ENCODE data around the gene FA2H. TPM values are rescaled to one million over a fixed set of nuclear protein-coding genes. Genes with fewer than 3 reads are reported as not detected.

Gene FA2H
- total and polyA plus RNA-seq, 10 of the 15 experiments (the other 5 are each of a cell fraction or from before 2014, with no cell fraction given): 0.05 to 0.73 (median 0.51) TPM; not detected in 3

GRCh38 chr16:74737521-74737920, 37.1 kb downstream of the FA2H start:
- H3K27me3 ChIP-seq (replicated peaks in 1 of 2; ENCODE audit: control insufficient read depth in 2 of 2, insufficient read depth in 2 of 2, low read length in 1 of 2): peaks cover 0 to 1% of the 10 kb centered on the region in 2 experiments; a peak in 1 of 4 replicates
- ChIA-PET SMC1A (ENCODE audit: uncharacterized antibody, unreplicated experiment) (interaction anchor here (1.4 kb wide), 1 partner anchor 27 kb away, joined by 3 read pairs; no protein-coding TSS in a partner anchor), POLR2A (no interaction called here), CTCF (no interaction called here), RAD21 (ENCODE audit: unreplicated experiment) (no interaction called here)
- no peak for DNase-seq (ENCODE audit: low read depth, low spot score)
- no peak overlapping the region for H3K9ac ChIP-seq (ENCODE audit: control insufficient read depth, insufficient read depth, low read length)
- in situ Hi-C loops (cut with MboI): no loop called here
- no peak overlapping the region for H3K27ac ChIP-seq (ENCODE audit: control insufficient read depth, insufficient read depth)
- no peak overlapping the region for H3K4me2 ChIP-seq (ENCODE audit: control insufficient read depth, insufficient read depth)
- no peaks in the 10 kb centered on the region for H3K9me3 ChIP-seq (replicated peaks; ENCODE audit: control insufficient read depth, insufficient read depth, low read length)
- H3K36me3 ChIP-seq (ENCODE audit: control insufficient read depth in 2 of 2, insufficient read depth in 2 of 2, low read length in 1 of 2): no peaks in the 10 kb centered on the region
- H3K79me2 ChIP-seq (ENCODE audit: control insufficient read depth, insufficient read depth, low read length): no peaks in the 10 kb centered on the region
- no peak overlapping the region for H2AFZ ChIP-seq (ENCODE audit: control insufficient read depth, low read depth, low read length)
- intact Hi-C loops (cut with micrococcal nuclease; ENCODE audit: unreplicated experiment): no loop called here
- no peak for FAIRE-seq
- no peak for ATAC-seq
- H4K20me1 ChIP-seq (ENCODE audit: control insufficient read depth, insufficient read depth): no peaks in the 10 kb centered on the region
- TF ChIP-seq HSF1 (IDR thresholded peaks at IDR 0.05; ENCODE audit: low read depth, low read length): no peak
- TF ChIP-seq MYB (IDR thresholded peaks at IDR 0.05; ENCODE audit: borderline replicate concordance, low read depth, low read length): no peak
- no peak for TF ChIP-seq CBFB (IDR thresholded peaks at IDR 0.05; ENCODE audit: low read depth)
- no peak for TF ChIP-seq STAT3 (IDR thresholded peaks at IDR 0.05; ENCODE audit: low read depth, low read length)
- TF ChIP-seq RAD21 (IDR thresholded peaks at IDR 0.05; ENCODE audit: insufficient read depth, low read depth, low read length): no peak
- TF ChIP-seq ATF2 (IDR thresholded peaks at IDR 0.05; ENCODE audit: low read length): no peak
- H3K4me3 ChIP-seq: no peak overlapping the region
- no peaks in the 10 kb centered on the region for H3K4me1 ChIP-seq (ENCODE audit: control insufficient read depth, insufficient read depth, low read length)
- 43% methylated on average over 6 of the region's 6 CpGs for WGBS (ENCODE audit: insufficient coverage, insufficient replicate concordance, low lambda C conversion rate, missing lambda C conversion rate)
- no TSS peak for BruUV-seq (replicated peaks)
